A549 (cell line): ENCODE data around the gene PODN.

Experiments used
- BHLHE40 ChIP-seq: IDR thresholded peaks from 2 replicates; pipeline ENCODE4 v1.6.1; 2012; ENCODE audit warnings: low read depth, low read length, inconsistent platforms
- CBX8 ChIP-seq: fragments of 200-600 bp; sonication (generic); IDR thresholded peaks from 2 replicates; pipeline ENCODE4 v1.6.1; 2016
- CEBPB ChIP-seq, 2 experiments: fragments of >200 bp in 1 of 2; sonication (Bioruptor Twin) in 1 of 2; formaldehyde crosslinking in 1 of 2; IDR thresholded peaks; 2 replicates each; pipeline ENCODE4 v1.6.1; 2012 to 2016
- CHD2 ChIP-seq: fragments of 150-350 bp; IDR thresholded peaks from 2 replicates; pipeline ENCODE4 v1.6.1; 2014; ENCODE audit warnings: low read length; ENCODE audit not compliant: partially characterized antibody
- EP300 ChIP-seq, 2 experiments: fragments of >200 bp; sonication (Bioruptor Twin); formaldehyde crosslinking; IDR thresholded peaks; 2 replicates in 1 of 2; 3 replicates in 1 of 2; pipeline ENCODE4 v1.6.1; 2016 to 2017
- GATA3 ChIP-seq: IDR thresholded peaks from 2 replicates; pipeline ENCODE4 v1.6.1; 2012; ENCODE audit warnings: borderline replicate concordance
- HDAC2 ChIP-seq: fragments of 200-600 bp; sonication (generic); IDR thresholded peaks from 2 replicates; pipeline ENCODE4 v1.6.1; 2016
- MYC ChIP-seq: IDR thresholded peaks from 2 replicates; pipeline ENCODE4 v1.6.1; 2012; ENCODE audit warnings: mild to moderate bottlenecking, inconsistent platforms, low read length, improper control_type of control experiment, borderline replicate concordance
- POLR2A ChIP-seq: IDR thresholded peaks from 2 replicates; pipeline ENCODE4 v1.6.1; 2012; ENCODE audit warnings: mild to moderate bottlenecking, low read length
- RAD21 ChIP-seq, 2 experiments: fragments of >200 bp in 1 of 2; sonication (Bioruptor Twin) in 1 of 2; formaldehyde crosslinking in 1 of 2; IDR thresholded peaks in 1 of 2; conservative IDR thresholded peaks in 1 of 2; 2 replicates in 1 of 2; 3 replicates in 1 of 2; pipeline ENCODE4 v1.6.1; 2012 to 2018; ENCODE audit warnings: inconsistent platforms in 1 of 2
- TF ChIP-seq, protein P1 (sequence below): fragments of >200 bp; sonication (Bioruptor Twin); formaldehyde crosslinking; IDR thresholded peaks from 3 replicates; pipeline ENCODE4 v1.5.1; 2016
- TF ChIP-seq, protein P2 (sequence below): fragments of 150-350 bp; IDR thresholded peaks from 2 replicates; pipeline ENCODE4 v1.6.1; 2014; ENCODE audit warnings: low read depth, mild to moderate bottlenecking, low read length
- TF ChIP-seq, protein P3 (sequence below): fragments of 200-600 bp; sonication (generic); IDR thresholded peaks from 2 replicates; pipeline ENCODE4 v1.6.1; 2016; ENCODE audit warnings: antibody characterized with exemption, mild to moderate bottlenecking, moderate library complexity

DNA sequence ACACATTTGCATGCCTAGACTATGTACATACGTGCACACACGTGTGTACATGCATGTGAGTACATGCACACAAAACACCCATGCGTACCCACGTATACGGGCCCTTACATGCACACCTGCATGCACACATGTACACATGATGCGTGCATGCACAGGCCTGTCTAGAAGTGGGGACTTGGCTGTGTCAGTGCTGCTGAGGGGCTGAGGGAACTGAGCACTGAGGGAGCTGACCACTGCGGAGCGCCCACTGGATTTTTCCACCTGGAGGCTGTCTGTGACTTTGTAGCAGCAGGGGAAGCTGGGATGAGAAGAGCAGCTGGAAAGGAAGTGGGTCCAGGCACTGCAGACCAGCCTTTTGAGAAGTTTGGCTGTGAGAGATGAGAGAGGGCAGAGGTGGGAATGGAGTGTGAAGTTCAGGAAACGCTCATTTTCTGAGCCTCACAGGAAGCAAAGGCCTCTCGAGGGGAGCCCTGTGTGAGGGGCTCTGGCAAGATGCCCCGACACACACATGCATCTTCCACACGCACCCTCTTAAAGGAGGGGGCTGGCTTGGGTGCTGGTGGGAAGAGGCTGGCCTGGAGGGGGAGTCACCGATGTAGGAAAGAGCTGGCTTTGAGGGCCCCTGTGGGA lies 20.9 kb downstream of the PODN start:
- no peak for TF ChIP-seq EP300 (IDR thresholded peaks at IDR 0.05)
- TF ChIP-seq, protein P1, sequence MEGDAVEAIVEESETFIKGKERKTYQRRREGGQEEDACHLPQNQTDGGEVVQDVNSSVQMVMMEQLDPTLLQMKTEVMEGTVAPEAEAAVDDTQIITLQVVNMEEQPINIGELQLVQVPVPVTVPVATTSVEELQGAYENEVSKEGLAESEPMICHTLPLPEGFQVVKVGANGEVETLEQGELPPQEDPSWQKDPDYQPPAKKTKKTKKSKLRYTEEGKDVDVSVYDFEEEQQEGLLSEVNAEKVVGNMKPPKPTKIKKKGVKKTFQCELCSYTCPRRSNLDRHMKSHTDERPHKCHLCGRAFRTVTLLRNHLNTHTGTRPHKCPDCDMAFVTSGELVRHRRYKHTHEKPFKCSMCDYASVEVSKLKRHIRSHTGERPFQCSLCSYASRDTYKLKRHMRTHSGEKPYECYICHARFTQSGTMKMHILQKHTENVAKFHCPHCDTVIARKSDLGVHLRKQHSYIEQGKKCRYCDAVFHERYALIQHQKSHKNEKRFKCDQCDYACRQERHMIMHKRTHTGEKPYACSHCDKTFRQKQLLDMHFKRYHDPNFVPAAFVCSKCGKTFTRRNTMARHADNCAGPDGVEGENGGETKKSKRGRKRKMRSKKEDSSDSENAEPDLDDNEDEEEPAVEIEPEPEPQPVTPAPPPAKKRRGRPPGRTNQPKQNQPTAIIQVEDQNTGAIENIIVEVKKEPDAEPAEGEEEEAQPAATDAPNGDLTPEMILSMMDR: no peak
- TF ChIP-seq, protein P2, sequence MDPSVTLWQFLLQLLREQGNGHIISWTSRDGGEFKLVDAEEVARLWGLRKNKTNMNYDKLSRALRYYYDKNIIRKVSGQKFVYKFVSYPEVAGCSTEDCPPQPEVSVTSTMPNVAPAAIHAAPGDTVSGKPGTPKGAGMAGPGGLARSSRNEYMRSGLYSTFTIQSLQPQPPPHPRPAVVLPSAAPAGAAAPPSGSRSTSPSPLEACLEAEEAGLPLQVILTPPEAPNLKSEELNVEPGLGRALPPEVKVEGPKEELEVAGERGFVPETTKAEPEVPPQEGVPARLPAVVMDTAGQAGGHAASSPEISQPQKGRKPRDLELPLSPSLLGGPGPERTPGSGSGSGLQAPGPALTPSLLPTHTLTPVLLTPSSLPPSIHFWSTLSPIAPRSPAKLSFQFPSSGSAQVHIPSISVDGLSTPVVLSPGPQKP: no peak
- no peak for TF ChIP-seq MYC
- no peak for TF ChIP-seq RAD21 (conservative IDR thresholded peaks at IDR 0.05 in 1 of 2, IDR thresholded peaks at IDR 0.05 in 1 of 2)
- no peak for TF ChIP-seq BHLHE40
- no peak for TF ChIP-seq GATA3
- no peak for TF ChIP-seq CEBPB (IDR thresholded peaks at IDR 0.05)
- TF ChIP-seq CBX8: no peak
- TF ChIP-seq POLR2A: no peak
- TF ChIP-seq, protein P3, sequence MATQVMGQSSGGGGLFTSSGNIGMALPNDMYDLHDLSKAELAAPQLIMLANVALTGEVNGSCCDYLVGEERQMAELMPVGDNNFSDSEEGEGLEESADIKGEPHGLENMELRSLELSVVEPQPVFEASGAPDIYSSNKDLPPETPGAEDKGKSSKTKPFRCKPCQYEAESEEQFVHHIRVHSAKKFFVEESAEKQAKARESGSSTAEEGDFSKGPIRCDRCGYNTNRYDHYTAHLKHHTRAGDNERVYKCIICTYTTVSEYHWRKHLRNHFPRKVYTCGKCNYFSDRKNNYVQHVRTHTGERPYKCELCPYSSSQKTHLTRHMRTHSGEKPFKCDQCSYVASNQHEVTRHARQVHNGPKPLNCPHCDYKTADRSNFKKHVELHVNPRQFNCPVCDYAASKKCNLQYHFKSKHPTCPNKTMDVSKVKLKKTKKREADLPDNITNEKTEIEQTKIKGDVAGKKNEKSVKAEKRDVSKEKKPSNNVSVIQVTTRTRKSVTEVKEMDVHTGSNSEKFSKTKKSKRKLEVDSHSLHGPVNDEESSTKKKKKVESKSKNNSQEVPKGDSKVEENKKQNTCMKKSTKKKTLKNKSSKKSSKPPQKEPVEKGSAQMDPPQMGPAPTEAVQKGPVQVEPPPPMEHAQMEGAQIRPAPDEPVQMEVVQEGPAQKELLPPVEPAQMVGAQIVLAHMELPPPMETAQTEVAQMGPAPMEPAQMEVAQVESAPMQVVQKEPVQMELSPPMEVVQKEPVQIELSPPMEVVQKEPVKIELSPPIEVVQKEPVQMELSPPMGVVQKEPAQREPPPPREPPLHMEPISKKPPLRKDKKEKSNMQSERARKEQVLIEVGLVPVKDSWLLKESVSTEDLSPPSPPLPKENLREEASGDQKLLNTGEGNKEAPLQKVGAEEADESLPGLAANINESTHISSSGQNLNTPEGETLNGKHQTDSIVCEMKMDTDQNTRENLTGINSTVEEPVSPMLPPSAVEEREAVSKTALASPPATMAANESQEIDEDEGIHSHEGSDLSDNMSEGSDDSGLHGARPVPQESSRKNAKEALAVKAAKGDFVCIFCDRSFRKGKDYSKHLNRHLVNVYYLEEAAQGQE: no peak
- TF ChIP-seq CHD2: no peak
- TF ChIP-seq HDAC2: no peak
